Measurements from ENCODE around the gene ECSIT.

DNA sequence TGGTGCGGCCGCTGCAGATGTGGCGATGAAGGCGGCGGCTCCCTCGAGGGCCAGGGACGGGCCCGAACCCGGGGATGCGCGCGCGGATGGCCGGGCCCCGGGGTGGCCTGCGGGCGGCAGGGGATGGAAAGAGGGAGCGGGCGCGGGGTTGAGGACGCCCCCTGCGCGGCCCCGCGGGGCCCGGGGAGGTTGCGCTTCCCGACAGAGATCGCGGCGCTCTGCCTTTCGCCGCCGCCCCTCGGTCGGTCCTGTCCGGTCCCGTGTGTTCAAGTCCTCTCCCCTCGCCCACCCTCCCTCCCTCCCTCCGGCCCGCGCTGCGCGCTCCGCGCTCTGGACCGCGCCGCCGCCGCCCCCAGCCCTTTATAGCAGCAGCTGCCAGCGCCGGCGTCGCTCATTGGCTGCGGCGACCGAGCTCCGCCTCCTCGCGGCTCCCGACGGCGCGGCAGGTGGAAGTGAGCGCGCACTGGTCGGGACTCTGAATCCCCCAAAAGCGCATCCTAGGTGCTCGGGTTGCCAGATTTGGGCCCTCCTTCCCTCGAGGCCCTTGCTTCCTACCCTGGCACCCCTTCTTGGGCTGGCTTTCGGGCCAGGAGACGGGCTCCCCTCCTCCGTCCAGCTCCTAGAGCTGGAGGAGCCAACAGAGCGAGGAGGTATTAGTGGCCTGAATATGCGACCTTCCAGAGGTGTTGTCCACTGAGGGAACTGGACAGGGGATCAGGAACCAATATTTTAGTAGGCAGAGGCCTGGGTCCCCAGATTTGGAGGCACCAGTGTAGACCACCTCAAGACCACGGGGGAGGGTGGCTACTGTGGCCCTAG, 48.0 kb downstream of the ECSIT start, which contains the start of gene ELAVL3:
- TF ChIP-seq, protein P1, sequence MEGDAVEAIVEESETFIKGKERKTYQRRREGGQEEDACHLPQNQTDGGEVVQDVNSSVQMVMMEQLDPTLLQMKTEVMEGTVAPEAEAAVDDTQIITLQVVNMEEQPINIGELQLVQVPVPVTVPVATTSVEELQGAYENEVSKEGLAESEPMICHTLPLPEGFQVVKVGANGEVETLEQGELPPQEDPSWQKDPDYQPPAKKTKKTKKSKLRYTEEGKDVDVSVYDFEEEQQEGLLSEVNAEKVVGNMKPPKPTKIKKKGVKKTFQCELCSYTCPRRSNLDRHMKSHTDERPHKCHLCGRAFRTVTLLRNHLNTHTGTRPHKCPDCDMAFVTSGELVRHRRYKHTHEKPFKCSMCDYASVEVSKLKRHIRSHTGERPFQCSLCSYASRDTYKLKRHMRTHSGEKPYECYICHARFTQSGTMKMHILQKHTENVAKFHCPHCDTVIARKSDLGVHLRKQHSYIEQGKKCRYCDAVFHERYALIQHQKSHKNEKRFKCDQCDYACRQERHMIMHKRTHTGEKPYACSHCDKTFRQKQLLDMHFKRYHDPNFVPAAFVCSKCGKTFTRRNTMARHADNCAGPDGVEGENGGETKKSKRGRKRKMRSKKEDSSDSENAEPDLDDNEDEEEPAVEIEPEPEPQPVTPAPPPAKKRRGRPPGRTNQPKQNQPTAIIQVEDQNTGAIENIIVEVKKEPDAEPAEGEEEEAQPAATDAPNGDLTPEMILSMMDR (IDR thresholded peaks at IDR 0.05) = no peak
- no peak for TF ChIP-seq POLR2A (IDR thresholded peaks at IDR 0.05)
- TF ChIP-seq POLR2AphosphoS5 (IDR thresholded peaks at IDR 0.05; ENCODE audit: insufficient read depth in 1 of 2, low read depth in 1 of 2) = no peak

Data from vagina (tissue), 2 donors.